HG02885 (cell line): ENCODE data around the gene MGAT4A.
"Not testable (repeated sequence)": the region's sequence is repeated elsewhere in the genome, so short reads cannot be mapped to it uniquely, and the experiment has no call there.

Source experiments
- ATAC-seq: cut with Tn5 transposase; IDR thresholded peaks from one replicate; pipeline ENCODE4 v1.9.1; 2021; ENCODE audit warnings: mild to moderate bottlenecking; ENCODE audit not compliant: unreplicated experiment, poor library complexity

The MGAT4A gene

GRCh38 chr2:98615481-98615880, 115.5 kb downstream of the MGAT4A start:
- no peak for ATAC-seq

GRCh38 chr2:98614024-98614739, 116.8 kb downstream of the MGAT4A start:
- ATAC-seq = no peak

- peak; percentile 21 for ATAC-seq
Measured at GRCh38 chr2:98608962-98609604, 121.8 kb downstream of the MGAT4A start.

- ATAC-seq = peak; percentile 91
Measured at GRCh38 chr2:98608116-98608961, 122.6 kb downstream of the MGAT4A start, which contains the start of the genes COA5 and UNC50. Gene COA5 (minus strand): TSS chr2:98608512. CDS start chr2:98608405, 107 bp downstream. Gene UNC50 (plus strand): TSS chr2:98608589. CDS start chr2:98609760, 1,171 bp downstream.

- no peak for ATAC-seq
Measured at GRCh38 chr2:98607741-98608115, 123.2 kb downstream of the MGAT4A start.

GRCh38 chr2:98607104-98607503, 123.8 kb downstream of the MGAT4A start:
- no peak for ATAC-seq

GRCh38 chr2:98606431-98606830, 124.5 kb downstream of the MGAT4A start:
- no peak for ATAC-seq

- ATAC-seq = no peak
Measured at GRCh38 chr2:98605076-98605475, 125.9 kb downstream of the MGAT4A start.

GRCh38 chr2:98604547-98604946, 126.4 kb downstream of the MGAT4A start:
- no peak for ATAC-seq

- ATAC-seq = peak; percentile 79
Measured at GRCh38 chr2:98601532-98602132, 129.3 kb downstream of the MGAT4A start.

GRCh38 chr2:98598781-98599428, 132.0 kb downstream of the MGAT4A start:
- ATAC-seq = no peak

- not testable (repeated sequence) for ATAC-seq
Measured at GRCh38 chr2:98594665-98595064, 136.3 kb downstream of the MGAT4A start.

GRCh38 chr2:98592565-98592964, 138.4 kb downstream of the MGAT4A start:
- ATAC-seq = no peak

GRCh38 chr2:98589489-98589888, 141.4 kb downstream of the MGAT4A start:
- ATAC-seq = no peak

- ATAC-seq = no peak
Measured at GRCh38 chr2:98588880-98589431, 142.0 kb downstream of the MGAT4A start.

GRCh38 chr2:98586551-98587140, 144.3 kb downstream of the MGAT4A start:
- ATAC-seq = no peak

- no peak for ATAC-seq
Measured at GRCh38 chr2:98585386-98585785, 145.5 kb downstream of the MGAT4A start.

GRCh38 chr2:98583816-98584618, 146.9 kb downstream of the MGAT4A start:
- no peak for ATAC-seq

GRCh38 chr2:98583276-98583675, 147.7 kb downstream of the MGAT4A start:
- no peak for ATAC-seq
